SK-N-MC (cell line): Measurements from ENCODE around the gene NHERF2.

Source experiments
- EZH2 ChIP-seq: fragments of 200-600 bp; sonication (generic); IDR thresholded peaks from one replicate; pipeline ENCODE4 v1.6.1; 2017; ENCODE audit warnings: antibody characterized with exemption
- POLR2AphosphoS5 ChIP-seq: IDR thresholded peaks from 2 replicates; pipeline ENCODE4 v1.6.1; 2012; ENCODE audit warnings: mild to moderate bottlenecking, low read depth, low read length, borderline replicate concordance

- TF ChIP-seq POLR2AphosphoS5 (no peak), EZH2 (no peak)
Measured at GRCh38 chr16:2077696-2078095, 51.0 kb downstream of the NHERF2 start.
